ENCODE data around the gene SCAPER.

Gene SCAPER

DNA sequence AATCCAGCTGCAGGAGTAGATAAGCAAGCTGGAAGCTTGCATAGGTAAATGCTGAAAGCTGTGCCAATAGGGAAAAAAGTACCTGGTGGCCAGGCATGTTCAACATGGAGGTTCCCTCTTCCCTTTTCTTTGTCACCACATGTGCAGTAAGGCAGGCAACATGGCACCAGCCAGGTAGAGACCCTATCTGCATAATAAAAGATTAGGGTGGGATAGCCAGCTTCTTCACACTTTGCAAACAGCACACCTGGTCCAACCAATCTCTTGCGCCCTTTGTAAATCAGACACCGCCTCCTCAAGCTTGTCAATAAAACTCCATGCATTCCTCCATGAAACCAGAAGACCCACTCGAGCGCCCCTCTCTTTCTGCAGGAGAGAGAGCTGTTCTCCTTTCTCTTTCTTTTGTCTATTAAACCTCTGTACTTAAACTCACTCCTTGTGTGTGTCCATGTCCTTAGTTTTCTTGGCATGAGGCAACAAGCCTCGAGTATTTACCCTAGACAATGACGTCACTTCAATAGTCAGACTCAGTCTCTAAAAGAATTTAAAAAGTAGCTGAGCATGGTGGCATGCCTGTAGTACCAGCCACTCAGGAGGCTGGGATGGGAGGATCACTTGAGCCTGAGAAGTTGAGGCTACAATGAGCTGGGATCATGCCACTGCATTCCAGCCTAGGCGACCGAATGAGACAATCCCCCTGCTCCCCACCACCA lies 256.3 kb downstream of the SCAPER start:
- Histone ChIP-seq H2BK120ac (ENCODE audit: low read depth, low read length) (no peak overlapping the region), H2BK12ac (ENCODE audit: low read length) (no peak overlapping the region), H2AFZ (ENCODE audit: low read length) (no peak overlapping the region), H3K27ac (replicated peaks; ENCODE audit: low read length) (no peak overlapping the region), H3K4me1 (ENCODE audit: control insufficient read depth in 2 of 2, insufficient read depth in 1 of 2, low read depth in 1 of 2, low read length in 2 of 2) (no peaks in the 10 kb centered on the region), H3K18ac (ENCODE audit: low read length) (no peak overlapping the region), H4K8ac (ENCODE audit: low read depth, low read length) (no peak overlapping the region), H2BK5ac (ENCODE audit: low read length) (no peak overlapping the region), H3K27me3 (ENCODE audit: control insufficient read depth in 3 of 3, insufficient read depth in 3 of 3, low read depth in 1 of 3, low read length in 3 of 3) (no peaks in the 10 kb centered on the region), H3K4me3 (ENCODE audit: low read length in 2 of 2) (no peak overlapping the region), H3K9me3 (replicated peaks in 1 of 2; ENCODE audit: control insufficient read depth in 2 of 2, insufficient read depth in 1 of 2, low read depth in 1 of 2, low read length in 2 of 2) (peaks cover 2 to 4% of the 10 kb centered on the region in 2 donors), H4K91ac (ENCODE audit: low read depth, low read length, poor library complexity) (no peak overlapping the region), H2AK5ac (ENCODE audit: low read depth, low read length) (no peak overlapping the region), H3K14ac (ENCODE audit: low read length) (no peak overlapping the region), H3K4me2 (ENCODE audit: insufficient read depth, low read length, poor library complexity, severe bottlenecking) (no peak overlapping the region), H3K36me3 (replicated peaks in 1 of 2; ENCODE audit: control insufficient read depth in 2 of 2, insufficient read depth in 2 of 2, low read length in 2 of 2) (no peaks in the 10 kb centered on the region), H3K9ac (ENCODE audit: low read depth, low read length, poor library complexity) (no peak overlapping the region), H3K4ac (ENCODE audit: low read length) (no peak overlapping the region), H2BK15ac (ENCODE audit: low read length) (no peak overlapping the region), H3K23ac (ENCODE audit: low read depth, low read length, poor library complexity) (no peak overlapping the region), H3K79me1 (ENCODE audit: low read depth, low read length) (no peaks in the 10 kb centered on the region)
- no CpG with 5 or more reads among the region's 8 CpGs for WGBS, 2 donors (ENCODE audit: extremely low coverage in 2 of 2, insufficient read length in 2 of 2, insufficient replicate concordance in 1 of 2)
- no peak for DNase-seq (ENCODE audit: low spot score)

DNA sequence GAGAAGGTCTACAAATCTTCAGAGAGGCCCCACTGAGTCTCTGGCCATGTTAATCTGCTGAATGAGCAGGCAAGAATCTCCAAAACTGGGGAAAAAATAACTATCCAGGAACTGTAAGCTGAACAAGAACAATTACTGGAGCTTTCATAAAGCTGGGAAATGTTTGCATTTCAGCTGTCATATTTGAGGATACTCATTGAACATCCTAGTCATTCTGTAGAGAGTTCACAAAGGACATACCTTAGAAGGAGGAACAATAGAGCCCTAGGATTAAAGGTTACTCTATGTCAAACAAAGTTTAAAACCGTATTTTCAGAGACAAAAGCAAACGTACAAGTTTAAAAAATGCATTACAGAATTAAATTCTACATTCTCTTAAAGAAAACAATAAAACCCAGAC lies 257.5 kb downstream of the SCAPER start:
- no CpG with 5 or more reads among the region's 2 CpGs for WGBS, 2 donors (ENCODE audit: extremely low coverage in 2 of 2, insufficient read length in 2 of 2, insufficient replicate concordance in 1 of 2)

DNA sequence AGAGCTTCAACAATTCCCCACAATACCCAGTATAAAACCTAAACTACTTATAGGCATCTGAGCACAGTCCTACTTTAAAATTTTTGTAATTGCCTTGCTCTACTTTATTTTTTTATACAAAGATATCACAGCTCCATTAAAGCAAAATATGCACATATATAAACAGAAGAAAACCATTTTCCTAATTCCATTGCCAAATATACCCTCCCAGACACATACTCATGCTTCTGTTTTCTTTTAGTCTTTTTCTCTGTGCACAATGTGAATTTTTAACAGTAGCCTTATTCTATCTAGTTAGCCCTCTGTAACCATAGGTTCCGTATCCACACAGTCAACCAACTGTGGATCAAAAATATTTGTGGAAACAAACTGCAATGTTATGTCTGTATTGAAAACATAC lies 260.5 kb downstream of the SCAPER start:
- H2AFZ ChIP-seq (ENCODE audit: low read length), result no peak overlapping the region
- H3K23ac ChIP-seq (ENCODE audit: low read depth, low read length, poor library complexity), result no peak overlapping the region
- H4K91ac ChIP-seq (ENCODE audit: low read depth, low read length, poor library complexity), result no peak overlapping the region
- no peak for DNase-seq (ENCODE audit: low spot score)
- H4K8ac ChIP-seq (ENCODE audit: low read depth, low read length), result no peak overlapping the region
- H3K36me3 ChIP-seq (replicated peaks in 1 of 2; ENCODE audit: control insufficient read depth in 2 of 2, insufficient read depth in 2 of 2, low read length in 2 of 2), result no peaks in the 10 kb centered on the region
- peaks cover 2 to 4% of the 10 kb centered on the region in 2 donors for H3K9me3 ChIP-seq (replicated peaks in 1 of 2; ENCODE audit: control insufficient read depth in 2 of 2, insufficient read depth in 1 of 2, low read depth in 1 of 2, low read length in 2 of 2)
- no peak overlapping the region for H3K18ac ChIP-seq (ENCODE audit: low read length)
- no peak overlapping the region for H2BK5ac ChIP-seq (ENCODE audit: low read length)
- H3K4ac ChIP-seq (ENCODE audit: low read length), result no peak overlapping the region
- no peak overlapping the region for H3K14ac ChIP-seq (ENCODE audit: low read length)
- H3K27ac ChIP-seq (replicated peaks; ENCODE audit: low read length), result no peak overlapping the region
- H2AK5ac ChIP-seq (ENCODE audit: low read depth, low read length), result no peak overlapping the region
- no peaks in the 10 kb centered on the region for H3K4me1 ChIP-seq (ENCODE audit: control insufficient read depth in 2 of 2, insufficient read depth in 1 of 2, low read depth in 1 of 2, low read length in 2 of 2)
- H2BK15ac ChIP-seq (ENCODE audit: low read length), result no peak overlapping the region
- H2BK12ac ChIP-seq (ENCODE audit: low read length), result no peak overlapping the region
- H3K79me1 ChIP-seq (ENCODE audit: low read depth, low read length), result no peaks in the 10 kb centered on the region
- H3K9ac ChIP-seq (ENCODE audit: low read depth, low read length, poor library complexity), result no peak overlapping the region
- no CpG with 5 or more reads among the region's 1 CpG for WGBS, 2 donors (ENCODE audit: extremely low coverage in 2 of 2, insufficient read length in 2 of 2, insufficient replicate concordance in 1 of 2)
- no peaks in the 10 kb centered on the region for H3K27me3 ChIP-seq (ENCODE audit: control insufficient read depth in 3 of 3, insufficient read depth in 3 of 3, low read depth in 1 of 3, low read length in 3 of 3)
- no peak overlapping the region for H3K4me3 ChIP-seq (ENCODE audit: low read length in 2 of 2)
- H2BK120ac ChIP-seq (ENCODE audit: low read depth, low read length), result no peak overlapping the region
- no peak overlapping the region for H3K4me2 ChIP-seq (ENCODE audit: insufficient read depth, low read length, poor library complexity, severe bottlenecking)

More for the DNA sequence above, 257.5 kb downstream of the SCAPER start:
- Histone ChIP-seq H3K18ac (ENCODE audit: low read length) (no peak overlapping the region), H3K27ac (replicated peaks; ENCODE audit: low read length) (no peak overlapping the region), H3K79me1 (ENCODE audit: low read depth, low read length) (no peaks in the 10 kb centered on the region), H4K91ac (ENCODE audit: low read depth, low read length, poor library complexity) (no peak overlapping the region), H3K9me3 (replicated peaks in 1 of 2; ENCODE audit: control insufficient read depth in 2 of 2, insufficient read depth in 1 of 2, low read depth in 1 of 2, low read length in 2 of 2) (peaks cover 2 to 4% of the 10 kb centered on the region in 2 donors), H2AFZ (ENCODE audit: low read length) (no peak overlapping the region), H4K8ac (ENCODE audit: low read depth, low read length) (no peak overlapping the region), H3K36me3 (replicated peaks in 1 of 2; ENCODE audit: control insufficient read depth in 2 of 2, insufficient read depth in 2 of 2, low read length in 2 of 2) (no peaks in the 10 kb centered on the region), H3K23ac (ENCODE audit: low read depth, low read length, poor library complexity) (no peak overlapping the region), H3K4me3 (ENCODE audit: low read length in 2 of 2) (no peak overlapping the region), H3K27me3 (ENCODE audit: control insufficient read depth in 3 of 3, insufficient read depth in 3 of 3, low read depth in 1 of 3, low read length in 3 of 3) (no peaks in the 10 kb centered on the region), H3K14ac (ENCODE audit: low read length) (no peak overlapping the region), H3K4me1 (ENCODE audit: control insufficient read depth in 2 of 2, insufficient read depth in 1 of 2, low read depth in 1 of 2, low read length in 2 of 2) (no peaks in the 10 kb centered on the region), H3K4ac (ENCODE audit: low read length) (no peak overlapping the region), H2BK15ac (ENCODE audit: low read length) (no peak overlapping the region), H2BK120ac (ENCODE audit: low read depth, low read length) (no peak overlapping the region), H2AK5ac (ENCODE audit: low read depth, low read length) (no peak overlapping the region), H2BK12ac (ENCODE audit: low read length) (no peak overlapping the region), H3K4me2 (ENCODE audit: insufficient read depth, low read length, poor library complexity, severe bottlenecking) (no peak overlapping the region), H2BK5ac (ENCODE audit: low read length) (no peak overlapping the region), H3K9ac (ENCODE audit: low read depth, low read length, poor library complexity) (no peak overlapping the region)
- DNase-seq (ENCODE audit: low spot score), result no peak

DNA sequence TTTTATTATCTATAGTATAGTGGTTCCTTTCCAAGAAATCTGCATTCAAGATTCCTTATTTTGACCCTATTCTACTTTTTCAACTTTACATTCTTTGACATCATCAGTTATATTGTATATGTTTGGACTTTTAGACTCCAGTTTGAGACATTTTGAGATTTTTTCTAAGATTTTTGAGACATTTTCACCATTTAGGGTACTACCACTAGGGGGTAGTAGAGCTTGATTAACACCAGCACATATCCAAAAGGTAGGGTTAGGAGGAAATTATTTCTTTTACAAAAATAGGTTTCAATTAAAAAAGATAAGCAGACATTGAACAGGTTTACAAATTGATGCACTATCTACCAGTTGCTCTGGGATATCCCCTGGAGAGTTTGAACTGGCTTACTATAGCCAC lies 262.5 kb downstream of the SCAPER start:
- Histone ChIP-seq H2BK15ac (ENCODE audit: low read length) (no peak overlapping the region), H3K14ac (ENCODE audit: low read length) (no peak overlapping the region), H3K4me2 (ENCODE audit: insufficient read depth, low read length, poor library complexity, severe bottlenecking) (no peak overlapping the region), H3K4ac (ENCODE audit: low read length) (no peak overlapping the region), H3K23ac (ENCODE audit: low read depth, low read length, poor library complexity) (no peak overlapping the region), H3K4me3 (ENCODE audit: low read length in 2 of 2) (no peak overlapping the region), H3K27me3 (ENCODE audit: control insufficient read depth in 3 of 3, insufficient read depth in 3 of 3, low read depth in 1 of 3, low read length in 3 of 3) (no peaks in the 10 kb centered on the region), H2BK5ac (ENCODE audit: low read length) (no peak overlapping the region), H3K27ac (replicated peaks; ENCODE audit: low read length) (no peak overlapping the region), H3K4me1 (ENCODE audit: control insufficient read depth in 2 of 2, insufficient read depth in 1 of 2, low read depth in 1 of 2, low read length in 2 of 2) (no peaks in the 10 kb centered on the region), H4K8ac (ENCODE audit: low read depth, low read length) (no peak overlapping the region), H3K79me1 (ENCODE audit: low read depth, low read length) (no peaks in the 10 kb centered on the region), H3K18ac (ENCODE audit: low read length) (no peak overlapping the region), H3K9ac (ENCODE audit: low read depth, low read length, poor library complexity) (no peak overlapping the region), H2AK5ac (ENCODE audit: low read depth, low read length) (no peak overlapping the region), H4K91ac (ENCODE audit: low read depth, low read length, poor library complexity) (no peak overlapping the region), H2BK120ac (ENCODE audit: low read depth, low read length) (no peak overlapping the region), H3K36me3 (replicated peaks in 1 of 2; ENCODE audit: control insufficient read depth in 2 of 2, insufficient read depth in 2 of 2, low read length in 2 of 2) (no peaks in the 10 kb centered on the region), H2BK12ac (ENCODE audit: low read length) (no peak overlapping the region), H2AFZ (ENCODE audit: low read length) (no peak overlapping the region), H3K9me3 (replicated peaks in 1 of 2; ENCODE audit: control insufficient read depth in 2 of 2, insufficient read depth in 1 of 2, low read depth in 1 of 2, low read length in 2 of 2) (no peaks in the 10 kb centered on the region)
- no peak for DNase-seq (ENCODE audit: low spot score)

All from neuronal stem cell (in vitro differentiated cells).